GM23338 (cell line): ENCODE data around the gene LOXHD1. TPM values are rescaled to one million over a fixed set of nuclear protein-coding genes. Genes with fewer than 3 reads are reported as not detected.
A peak's percentile ranks its signal among the peaks of the same experiment; 100 is the strongest.

ENCODE experiments used
- ATAC-seq: fragments of 200-7000 bp; cut with Tn5 transposase; 3 replicates; pipeline ENCODE4 v1.9.1; 2020
- DNase-seq: peaks from one replicate; pipeline ENCODE4 v3.0.0-alpha.2; 2015; ENCODE audit warnings: low spot score
- H2AFZ ChIP-seq: fragments of 200-600 bp; sonication (generic); 2 replicates; pipeline ENCODE4 v1.8.0; 2016; ENCODE audit warnings: antibody characterized with exemption, mild to moderate bottlenecking, moderate library complexity
- H3F3A ChIP-seq: fragments of 200-600 bp; sonication (generic); replicated peaks from 2 replicates; pipeline ENCODE4 v1.8.0; 2017; ENCODE audit warnings: antibody characterized with exemption, mixed run types, low read depth
- H3K27ac ChIP-seq: fragments of 200-600 bp; sonication (generic); 2 replicates; pipeline ENCODE4 v1.6.1; 2016; ENCODE audit warnings: low read depth
- H3K27me3 ChIP-seq: fragments of 200-600 bp; sonication (generic); 2 replicates; pipeline ENCODE4 v1.8.0; 2016; ENCODE audit warnings: mild to moderate bottlenecking, mixed run types, moderate library complexity; ENCODE audit not compliant: insufficient read depth
- H3K36me3 ChIP-seq: fragments of 200-600 bp; sonication (generic); 2 replicates; pipeline ENCODE4 v1.8.0; 2016; ENCODE audit warnings: mild to moderate bottlenecking; ENCODE audit not compliant: insufficient read depth
- H3K4me1 ChIP-seq: fragments of 200-600 bp; sonication (generic); 2 replicates; pipeline ENCODE4 v1.8.0; 2016; ENCODE audit warnings: mild to moderate bottlenecking, moderate library complexity; ENCODE audit not compliant: insufficient read depth
- H3K4me2 ChIP-seq: fragments of 200-600 bp; sonication (generic); 2 replicates; pipeline ENCODE4 v1.7.1; 2017; ENCODE audit warnings: mixed run types
- H3K4me3 ChIP-seq: fragments of 200-600 bp; sonication (generic); 2 replicates; pipeline ENCODE4 v1.6.1; 2016; ENCODE audit warnings: mixed run types
- H3K79me2 ChIP-seq: fragments of 200-600 bp; sonication (generic); replicated peaks from 2 replicates; pipeline ENCODE4 v1.8.0; 2017; ENCODE audit warnings: mild to moderate bottlenecking; ENCODE audit not compliant: insufficient read depth
- H3K9me2 ChIP-seq: fragments of 200-600 bp; sonication (generic); 2 replicates; pipeline ENCODE4 v1.8.0; 2017; ENCODE audit not compliant: insufficient read depth
- H4K20me1 ChIP-seq: fragments of 200-600 bp; sonication (generic); replicated peaks from 2 replicates; pipeline ENCODE4 v1.8.0; 2017; ENCODE audit warnings: mild to moderate bottlenecking; ENCODE audit not compliant: insufficient read depth
- H3K27ac Mint-ChIP-seq: 2 replicates; pipeline ENCODE4 v1.8.0; 2020; ENCODE audit warnings: inconsistent platforms, mild to moderate bottlenecking, moderate library complexity, mixed read lengths
- H3K27me3 Mint-ChIP-seq: 3 replicates; pipeline ENCODE4 v1.8.0; 2022; ENCODE audit warnings: low read depth, mild to moderate bottlenecking, moderate library complexity, mixed read lengths, inconsistent platforms; ENCODE audit not compliant: insufficient read depth, poor library complexity
- H3K36me3 Mint-ChIP-seq: 3 replicates; pipeline ENCODE4 v1.8.0; 2021; ENCODE audit warnings: low read depth, mild to moderate bottlenecking, inconsistent platforms, moderate library complexity, mixed read lengths
- H3K4me1 Mint-ChIP-seq: 3 replicates; pipeline ENCODE4 v1.8.0; 2020; ENCODE audit warnings: mild to moderate bottlenecking, inconsistent platforms, mixed read lengths
- H3K4me3 Mint-ChIP-seq: 3 replicates; pipeline ENCODE4 v1.8.0; 2021; ENCODE audit warnings: moderate library complexity, mild to moderate bottlenecking, inconsistent platforms, mixed read lengths
- H3K9me3 Mint-ChIP-seq: 3 replicates; pipeline ENCODE4 v1.8.0; 2020; ENCODE audit warnings: moderate library complexity, mild to moderate bottlenecking, inconsistent platforms, mixed read lengths
- CREB1 ChIP-seq: fragments of 250-450 bp; sonication (Bioruptor Pico); IDR thresholded peaks from 2 replicates; pipeline ENCODE4 v1.5.0; 2020; ENCODE audit warnings: low read depth, mild to moderate bottlenecking, moderate library complexity
- NANOG ChIP-seq: IDR thresholded peaks from 2 replicates; pipeline ENCODE4 v1.6.1; 2016; ENCODE audit warnings: antibody characterized with exemption, borderline replicate concordance
- POLR2AphosphoS5 ChIP-seq: IDR thresholded peaks from 2 replicates; pipeline ENCODE4 v1.6.1; 2016; ENCODE audit warnings: antibody characterized with exemption, low read depth
- STAT1 ChIP-seq: IDR thresholded peaks from one replicate; pipeline ENCODE4 v1.6.1; 2016; ENCODE audit warnings: antibody characterized with exemption; ENCODE audit not compliant: unreplicated experiment
- ZNF462 ChIP-seq: fragments of 250-450 bp; sonication (Bioruptor Pico); IDR thresholded peaks from 2 replicates; pipeline ENCODE4 v1.5.0; 2020; ENCODE audit warnings: mild to moderate bottlenecking, moderate library complexity
- polyA plus RNA-seq: library from polyadenylated mRNA; unstranded; fragments of >200 nt; fragmentation: Nextera tagmentation; extraction: Ambion mirVana; gene quantifications from 2 replicates; pipeline ENCODE4 v1.2.1, GENCODE V29; 2016
- total RNA-seq: library from RNA; depleted of rRNA; stranded (reverse); fragments of >200 nt; shearing (Covaris generic); gene quantifications from 2 replicates; pipeline ENCODE4 v1.2.3, GENCODE V29; 2014

LOXHD1 gene
- total and polyA plus RNA-seq, 2 experiments from 2014 or later = 0.17 TPM; not detected in 1

GRCh38 chr18:46448347-46448746 is 208.7 kb downstream of the LOXHD1 start:
- Histone ChIP-seq H3K27me3 (no peaks in the 10 kb centered on the region), H4K20me1 (no peaks in the 10 kb centered on the region), H3K79me2 (no peaks in the 10 kb centered on the region), H3K4me2 (peak overlapping the region; percentile 60; the same call in 1 of the 2 replicates), H3K9me2 (peaks cover 3% of the 10 kb centered on the region; the same call in 1 of the 2 replicates), H3F3A (no peaks in the 10 kb centered on the region), H3K4me3 (no peak overlapping the region), H2AFZ (no peak overlapping the region), H3K36me3 (no peaks in the 10 kb centered on the region), H3K4me1 (peaks cover 12% of the 10 kb centered on the region), H3K27ac (no peak overlapping the region)
- DNase-seq = peak; percentile 57
- peak; percentile 95 for ATAC-seq
- 0 out of 2 replicates have a peak overlapping the region, but pooled peaks have one; percentile 22 for H3K27ac Mint-ChIP-seq
- H3K27me3 Mint-ChIP-seq = no peaks in the 10 kb centered on the region
- no peak overlapping the region for H3K4me3 Mint-ChIP-seq
- H3K36me3 Mint-ChIP-seq = peaks cover 21% of the 10 kb centered on the region
- H3K4me1 Mint-ChIP-seq = peaks cover 29% of the 10 kb centered on the region
- no peak for TF ChIP-seq NANOG
- 0 out of 2 replicates have a peak, but pooled peaks have one; percentile 9 for TF ChIP-seq CREB1 (CRISPR knock-in tag)
- no peak for TF ChIP-seq POLR2AphosphoS5
- peaks cover 19% of the 10 kb centered on the region for H3K9me3 Mint-ChIP-seq

GRCh38 chr18:46447792-46448191 is 209.2 kb downstream of the LOXHD1 start:
- H3K27ac ChIP-seq = no peak overlapping the region
- no peaks in the 10 kb centered on the region for H3F3A ChIP-seq
- peaks cover 12% of the 10 kb centered on the region for H3K4me1 ChIP-seq
- no peaks in the 10 kb centered on the region for H3K36me3 ChIP-seq
- H3K4me3 ChIP-seq = no peak overlapping the region
- no peak overlapping the region for H3K4me3 Mint-ChIP-seq
- peak; percentile 12; the same call in 2 of the 3 replicates for ATAC-seq
- peaks cover 21% of the 10 kb centered on the region for H3K36me3 Mint-ChIP-seq
- no peak overlapping the region for H2AFZ ChIP-seq
- peaks cover 18% of the 10 kb centered on the region for H3K9me3 Mint-ChIP-seq
- H3K27me3 Mint-ChIP-seq = no peaks in the 10 kb centered on the region
- TF ChIP-seq ZNF462 (CRISPR knock-in tag) (no peak), STAT1 (no peak), NANOG (no peak)
- no peaks in the 10 kb centered on the region for H4K20me1 ChIP-seq
- peak overlapping the region; percentile 22; the same call in 1 of the 2 replicates for H3K27ac Mint-ChIP-seq
- peak overlapping the region; percentile 60; the same call in 1 of the 2 replicates for H3K4me2 ChIP-seq
- peaks cover 3% of the 10 kb centered on the region; the same call in 1 of the 2 replicates for H3K9me2 ChIP-seq
- H3K4me1 Mint-ChIP-seq = peaks cover 29% of the 10 kb centered on the region
- no peaks in the 10 kb centered on the region for H3K79me2 ChIP-seq
- no peaks in the 10 kb centered on the region for H3K27me3 ChIP-seq
- no peak for DNase-seq
